MM.1S (cell line): ENCODE measurements around the gene SCMH1.

Experiments used
- EZH2 ChIP-seq: fragments of 300-600 bp; sonication (generic); optimal IDR thresholded peaks from 2 replicates; pipeline ENCODE3; 2017; ENCODE audit warnings: low read depth, mild to moderate bottlenecking, antibody characterized with exemption, low read length, mixed read lengths
- EZH2phosphoT487 ChIP-seq: fragments of 300-600 bp; sonication (generic); IDR thresholded peaks from 2 replicates; pipeline ENCODE4 v1.6.1; 2018; ENCODE audit warnings: antibody characterized with exemption, low read length
- TF ChIP-seq, protein P1 (sequence below): fragments of 300-600 bp; sonication (generic); IDR thresholded peaks from 2 replicates; pipeline ENCODE4 v1.5.1; 2016; ENCODE audit warnings: antibody characterized with exemption, low read length, mixed read lengths

DNA sequence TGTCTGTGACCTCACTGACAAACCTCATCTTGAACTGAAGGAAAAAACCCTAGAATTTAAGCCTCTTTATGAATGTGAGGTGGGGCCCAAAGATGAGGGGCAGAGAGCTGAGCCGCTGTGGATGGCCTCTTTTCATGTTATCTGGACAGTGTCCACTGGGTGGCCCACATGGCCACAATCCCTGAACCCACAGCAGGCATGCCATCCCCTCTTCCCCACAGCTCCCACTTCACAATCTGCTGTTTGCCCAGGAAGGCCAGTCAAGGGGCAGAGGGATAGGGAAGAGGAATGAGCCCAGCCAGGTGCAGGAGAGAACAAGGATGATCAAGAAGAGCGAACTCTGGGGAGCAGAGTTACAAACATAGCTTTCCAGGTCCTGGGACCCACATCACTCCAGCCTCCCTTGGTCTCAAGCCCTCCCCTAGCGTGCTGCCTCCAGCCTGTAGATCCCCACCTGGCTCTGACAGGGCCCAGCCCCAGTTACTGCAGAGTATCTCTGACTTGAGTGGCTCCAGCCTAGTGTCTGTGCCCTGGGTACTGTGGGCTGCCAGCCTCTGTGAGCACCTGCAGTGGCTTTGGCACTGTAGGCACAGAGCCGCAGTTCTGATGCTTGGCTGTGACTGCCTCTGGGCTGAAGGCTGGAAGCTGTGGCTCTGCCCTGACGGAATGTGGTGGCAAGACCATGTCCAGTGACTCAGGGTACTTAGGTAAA, 218.7 kb downstream of the SCMH1 start:
- TF ChIP-seq, protein P1, sequence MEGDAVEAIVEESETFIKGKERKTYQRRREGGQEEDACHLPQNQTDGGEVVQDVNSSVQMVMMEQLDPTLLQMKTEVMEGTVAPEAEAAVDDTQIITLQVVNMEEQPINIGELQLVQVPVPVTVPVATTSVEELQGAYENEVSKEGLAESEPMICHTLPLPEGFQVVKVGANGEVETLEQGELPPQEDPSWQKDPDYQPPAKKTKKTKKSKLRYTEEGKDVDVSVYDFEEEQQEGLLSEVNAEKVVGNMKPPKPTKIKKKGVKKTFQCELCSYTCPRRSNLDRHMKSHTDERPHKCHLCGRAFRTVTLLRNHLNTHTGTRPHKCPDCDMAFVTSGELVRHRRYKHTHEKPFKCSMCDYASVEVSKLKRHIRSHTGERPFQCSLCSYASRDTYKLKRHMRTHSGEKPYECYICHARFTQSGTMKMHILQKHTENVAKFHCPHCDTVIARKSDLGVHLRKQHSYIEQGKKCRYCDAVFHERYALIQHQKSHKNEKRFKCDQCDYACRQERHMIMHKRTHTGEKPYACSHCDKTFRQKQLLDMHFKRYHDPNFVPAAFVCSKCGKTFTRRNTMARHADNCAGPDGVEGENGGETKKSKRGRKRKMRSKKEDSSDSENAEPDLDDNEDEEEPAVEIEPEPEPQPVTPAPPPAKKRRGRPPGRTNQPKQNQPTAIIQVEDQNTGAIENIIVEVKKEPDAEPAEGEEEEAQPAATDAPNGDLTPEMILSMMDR = no peak
- TF ChIP-seq EZH2 = no peak
- TF ChIP-seq EZH2phosphoT487 = no peak
